Immature natural killer cell (primary cell): ENCODE results near the gene MYO9A. TPM values are rescaled to one million over a fixed set of nuclear protein-coding genes. Genes with fewer than 3 reads are reported as not detected.
"Not testable (repeated sequence)": the region's sequence is repeated elsewhere in the genome, so short reads cannot be mapped to it uniquely, and the experiment has no call there.

Experiments
- DNase-seq, 3 donors: peaks; one replicate each; pipeline ENCODE4 v3.0.0; 2022; ENCODE audit warnings: mixed read lengths in 1 of 3
- H3K27ac Mint-ChIP-seq, 6 donors: one replicate each; pipeline ENCODE4 v1.8.0; 2020; ENCODE audit warnings: mixed read lengths in 6 of 6, mild to moderate bottlenecking in 5 of 6, inconsistent platforms in 4 of 6, moderate library complexity in 3 of 6
- H3K27me3 Mint-ChIP-seq, 3 donors: one replicate each; pipeline ENCODE4 v1.8.0; 2020 to 2021; ENCODE audit warnings: low read depth in 3 of 3, mild to moderate bottlenecking in 3 of 3, mixed read lengths in 3 of 3, moderate library complexity in 3 of 3, inconsistent platforms in 1 of 3
- H3K36me3 Mint-ChIP-seq, 3 donors: one replicate each; pipeline ENCODE4 v1.8.0; 2020; ENCODE audit warnings: mixed read lengths in 3 of 3, inconsistent platforms in 2 of 3, mild to moderate bottlenecking in 2 of 3
- H3K4me1 Mint-ChIP-seq, 2 donors: one replicate each; pipeline ENCODE4 v1.8.0; 2020; ENCODE audit warnings: inconsistent platforms in 2 of 2, mild to moderate bottlenecking in 2 of 2, mixed read lengths in 2 of 2, moderate library complexity in 1 of 2
- H3K4me3 Mint-ChIP-seq, 5 donors: one replicate each; pipeline ENCODE4 v1.8.0; 2020; ENCODE audit warnings: mild to moderate bottlenecking in 5 of 5, mixed read lengths in 5 of 5, inconsistent platforms in 3 of 5, moderate library complexity in 3 of 5
- H3K9me3 Mint-ChIP-seq, 6 donors: one replicate each; pipeline ENCODE4 v1.8.0; 2020; ENCODE audit warnings: mild to moderate bottlenecking in 6 of 6, mixed read lengths in 6 of 6, inconsistent platforms in 4 of 6, moderate library complexity in 3 of 6
- polyA plus RNA-seq, 3 donors: library from polyadenylated mRNA; unstranded; fragments of 300-500 nt; fragmentation: Illumina TruSeq; gene quantifications; one replicate each; pipeline ENCODE4 v1.2.3, GENCODE V29; 2021

MYO9A gene
- polyA plus RNA-seq, 3 donors from 2014 or later: 6.3 to 15.6 (median 9.5) TPM

GRCh38 chr15:71858232-71858631, 259.7 kb downstream of the MYO9A start:
- peaks cover 13 to 25% (median 23%) of the 10 kb centered on the region in 3 donors for H3K36me3 Mint-ChIP-seq
- not testable (repeated sequence) for H3K4me1 Mint-ChIP-seq, H3K4me3 Mint-ChIP-seq, H3K27me3 Mint-ChIP-seq, H3K9me3 Mint-ChIP-seq, DNase-seq, H3K27ac Mint-ChIP-seq

GRCh38 chr15:71853543-71853942, 264.4 kb downstream of the MYO9A start:
- Mint-ChIP-seq H3K4me3 (no peak overlapping the region), H3K9me3 (no peaks in the 10 kb centered on the region), H3K27ac (no peak overlapping the region), H3K27me3 (no peaks in the 10 kb centered on the region), H3K36me3 (peaks cover 17 to 33% (median 29%) of the 10 kb centered on the region in 3 donors), H3K4me1 (no peaks in the 10 kb centered on the region)
- no peak for DNase-seq

GRCh38 chr15:71844916-71845315, 273.0 kb downstream of the MYO9A start:
- no peak for DNase-seq
- Mint-ChIP-seq H3K27me3 (no peaks in the 10 kb centered on the region), H3K36me3 (peaks cover 20 to 46% (median 37%) of the 10 kb centered on the region in 3 donors), H3K27ac (no peak overlapping the region), H3K4me3 (no peak overlapping the region), H3K4me1 (no peaks in the 10 kb centered on the region), H3K9me3 (no peaks in the 10 kb centered on the region)

DNA sequence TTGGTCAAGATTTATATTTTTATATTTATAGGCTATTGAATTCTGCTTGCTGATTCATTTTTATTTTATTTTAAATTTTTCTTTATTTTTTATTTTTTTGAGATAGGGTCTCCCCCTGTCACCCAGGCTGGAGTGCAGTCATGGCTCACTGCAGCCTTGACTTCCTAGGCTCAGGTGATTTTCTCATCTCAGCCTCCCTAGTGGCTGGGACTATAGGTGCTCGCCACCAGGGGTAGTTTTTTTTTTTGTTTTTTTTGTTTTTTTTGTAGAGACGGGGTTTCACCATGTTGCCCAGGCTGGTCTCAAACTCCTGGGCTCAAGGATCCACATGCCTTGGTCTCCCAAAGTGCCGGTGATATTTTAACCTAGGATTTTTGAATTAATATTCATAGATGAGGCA, 276.4 kb downstream of the MYO9A start:
- H3K36me3 Mint-ChIP-seq: peaks cover 14 to 19% (median 16%) of the 10 kb centered on the region in 3 donors
- no peak overlapping the region for H3K27ac Mint-ChIP-seq
- no peaks in the 10 kb centered on the region for H3K4me1 Mint-ChIP-seq
- no peaks in the 10 kb centered on the region for H3K9me3 Mint-ChIP-seq
- no peak for DNase-seq
- H3K4me3 Mint-ChIP-seq: no peak overlapping the region
- peaks cover 0 to 1% (median 0%) of the 10 kb centered on the region in 3 donors for H3K27me3 Mint-ChIP-seq

- Mint-ChIP-seq H3K9me3 (no peaks in the 10 kb centered on the region), H3K27me3 (peaks cover 0 to 1% (median 0%) of the 10 kb centered on the region in 3 donors), H3K27ac (no peak overlapping the region), H3K36me3 (peaks cover 33 to 38% (median 37%) of the 10 kb centered on the region in 3 donors), H3K4me1 (no peaks in the 10 kb centered on the region), H3K4me3 (no peak overlapping the region)
- DNase-seq: no peak
These were observed 287.0 kb downstream of the MYO9A start for GRCh38 chr15:71830981-71831380.

DNA sequence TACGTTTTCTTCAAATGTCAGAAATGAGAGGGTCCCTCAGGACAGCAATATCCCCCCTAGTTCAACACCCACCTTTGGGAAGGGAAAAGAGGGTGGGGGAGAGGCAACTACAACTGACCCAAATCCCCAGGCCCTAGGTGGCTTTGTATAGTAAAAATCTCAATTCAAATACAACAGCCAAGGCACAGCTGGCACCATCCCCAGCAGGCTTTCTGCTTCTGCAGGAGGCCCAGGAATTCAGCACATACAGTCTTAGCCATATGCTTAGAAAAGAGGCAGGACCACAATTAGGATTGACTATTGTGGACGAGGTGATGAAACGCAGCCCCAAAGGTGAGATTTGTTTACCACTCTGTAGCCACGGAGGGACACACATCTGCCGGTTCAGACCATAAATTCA, 291.8 kb downstream of the MYO9A start:
- no peaks in the 10 kb centered on the region for H3K4me1 Mint-ChIP-seq
- H3K27me3 Mint-ChIP-seq: peaks cover 0 to 2% (median 0%) of the 10 kb centered on the region in 3 donors
- H3K4me3 Mint-ChIP-seq: no peak overlapping the region
- no peak for DNase-seq
- H3K27ac Mint-ChIP-seq: no peak overlapping the region
- peaks cover 60 to 73% (median 73%) of the 10 kb centered on the region in 3 donors for H3K36me3 Mint-ChIP-seq
- H3K9me3 Mint-ChIP-seq: peaks cover 8 to 22% (median 12%) of the 10 kb centered on the region in 6 donors

- H3K27ac Mint-ChIP-seq: no peak overlapping the region
- no peaks in the 10 kb centered on the region for H3K4me1 Mint-ChIP-seq
- H3K4me3 Mint-ChIP-seq: no peak overlapping the region
- peaks cover 60 to 80% (median 78%) of the 10 kb centered on the region in 3 donors for H3K36me3 Mint-ChIP-seq
- H3K9me3 Mint-ChIP-seq: peaks cover 8 to 29% (median 17%) of the 10 kb centered on the region in 6 donors
- H3K27me3 Mint-ChIP-seq: peaks cover 0 to 2% (median 0%) of the 10 kb centered on the region in 3 donors
- DNase-seq: no peak
These were observed 292.8 kb downstream of the MYO9A start for GRCh38 chr15:71825021-71825730.

- H3K27ac Mint-ChIP-seq: no peak overlapping the region
- H3K36me3 Mint-ChIP-seq: peaks cover 50 to 69% (median 69%) of the 10 kb centered on the region in 3 donors
- H3K4me1 Mint-ChIP-seq: no peaks in the 10 kb centered on the region
- no peak overlapping the region for H3K4me3 Mint-ChIP-seq
- DNase-seq: no peak
- peaks cover 8 to 33% (median 20%) of the 10 kb centered on the region in 6 donors for H3K9me3 Mint-ChIP-seq
- peaks cover 0 to 2% (median 0%) of the 10 kb centered on the region in 3 donors for H3K27me3 Mint-ChIP-seq
These were observed 294.1 kb downstream of the MYO9A start for GRCh38 chr15:71823801-71824200.

DNA sequence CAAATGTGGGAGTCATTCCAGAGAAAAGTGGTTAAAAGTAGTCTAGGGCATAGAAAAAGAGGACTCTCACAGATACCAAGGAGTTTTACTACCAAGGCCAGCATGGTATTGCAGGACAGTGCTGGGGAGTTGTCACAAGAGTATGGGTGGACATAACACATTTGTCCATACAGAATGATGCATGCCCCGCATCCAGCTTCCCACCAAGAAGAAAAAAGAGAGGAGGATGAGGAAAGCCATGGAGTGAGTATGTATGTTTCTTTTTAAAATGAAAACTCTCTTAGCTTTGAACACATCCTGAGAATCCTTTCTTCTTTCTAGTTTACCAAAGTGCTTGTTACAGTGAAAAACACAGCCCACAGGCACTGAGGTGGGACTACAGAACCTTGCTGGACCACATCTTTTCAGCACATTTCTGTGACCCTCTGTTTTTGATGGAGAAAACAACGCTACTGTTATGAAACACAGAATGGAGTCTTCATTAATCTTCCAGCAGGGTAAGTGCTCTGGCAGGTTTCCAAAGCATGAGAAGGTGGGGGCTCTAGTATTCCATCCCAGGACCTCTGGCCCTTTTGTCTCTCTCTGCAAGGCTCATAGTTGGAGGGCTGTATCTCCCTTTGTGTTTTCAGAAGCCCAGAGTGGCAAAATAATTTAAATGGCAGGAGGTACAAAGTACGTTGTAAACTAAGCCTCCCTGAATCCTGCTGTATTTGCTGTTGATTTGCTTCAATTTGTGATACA, 294.9 kb downstream of the MYO9A start:
- H3K9me3 Mint-ChIP-seq: peaks cover 8 to 33% (median 20%) of the 10 kb centered on the region in 6 donors
- DNase-seq: no peak
- no peak overlapping the region for H3K4me3 Mint-ChIP-seq
- peaks cover 42 to 71% (median 62%) of the 10 kb centered on the region in 3 donors for H3K36me3 Mint-ChIP-seq
- no peaks in the 10 kb centered on the region for H3K4me1 Mint-ChIP-seq
- no peak overlapping the region for H3K27ac Mint-ChIP-seq
- H3K27me3 Mint-ChIP-seq: peaks cover 0 to 2% (median 0%) of the 10 kb centered on the region in 3 donors

DNA sequence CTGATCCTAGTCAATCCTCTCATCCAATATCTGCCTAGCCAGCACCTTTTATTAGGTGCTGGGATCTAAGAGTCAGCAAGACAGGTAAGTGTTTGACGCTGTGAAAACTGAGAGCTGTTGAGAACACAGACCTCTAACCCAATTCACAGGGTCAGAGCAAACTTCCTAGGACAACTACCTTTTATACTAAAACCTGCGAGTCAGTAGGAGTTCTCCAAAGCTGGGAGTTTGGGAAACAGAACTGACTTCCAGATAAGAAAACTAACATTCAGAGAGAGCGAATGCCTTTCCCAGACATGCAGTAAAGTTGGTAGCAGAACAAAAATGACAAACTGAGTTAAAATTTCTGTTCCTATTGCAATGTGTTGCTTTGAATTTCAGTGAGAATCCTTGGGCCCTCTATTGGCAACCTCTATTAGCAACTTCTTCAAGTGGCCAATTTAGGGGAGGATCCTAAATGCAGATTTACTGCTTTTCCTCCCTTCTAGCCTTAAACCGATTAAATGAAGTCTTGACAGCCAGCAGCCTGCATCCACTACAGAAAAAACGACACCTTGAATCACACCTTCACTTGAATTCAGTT, 296.3 kb downstream of the MYO9A start:
- H3K27me3 Mint-ChIP-seq: peaks cover 0 to 3% (median 2%) of the 10 kb centered on the region in 3 donors
- no peak for DNase-seq
- no peak overlapping the region for H3K27ac Mint-ChIP-seq
- no peak overlapping the region for H3K4me3 Mint-ChIP-seq
- peaks cover 8 to 33% (median 20%) of the 10 kb centered on the region in 6 donors for H3K9me3 Mint-ChIP-seq
- peaks cover 31 to 62% (median 48%) of the 10 kb centered on the region in 3 donors for H3K36me3 Mint-ChIP-seq
- H3K4me1 Mint-ChIP-seq: no peaks in the 10 kb centered on the region

GRCh38 chr15:71820127-71820526, 297.8 kb downstream of the MYO9A start:
- no peak overlapping the region for H3K27ac Mint-ChIP-seq
- H3K36me3 Mint-ChIP-seq: peaks cover 24 to 48% (median 44%) of the 10 kb centered on the region in 3 donors
- DNase-seq: no peak
- H3K4me3 Mint-ChIP-seq: no peak overlapping the region
- H3K27me3 Mint-ChIP-seq: peaks cover 0 to 3% (median 2%) of the 10 kb centered on the region in 3 donors
- H3K4me1 Mint-ChIP-seq: no peaks in the 10 kb centered on the region
- peaks cover 8 to 33% (median 20%) of the 10 kb centered on the region in 6 donors for H3K9me3 Mint-ChIP-seq

GRCh38 chr15:71817351-71817750, 300.6 kb downstream of the MYO9A start:
- Mint-ChIP-seq H3K27ac (no peak overlapping the region), H3K4me3 (no peak overlapping the region), H3K27me3 (peaks cover 0 to 3% (median 0%) of the 10 kb centered on the region in 3 donors), H3K4me1 (no peaks in the 10 kb centered on the region), H3K36me3 (peaks cover 6 to 21% (median 18%) of the 10 kb centered on the region in 3 donors), H3K9me3 (peaks cover 6 to 22% (median 15%) of the 10 kb centered on the region in 6 donors)
- DNase-seq: no peak

GRCh38 chr15:71815301-71815700, 302.6 kb downstream of the MYO9A start:
- H3K4me1 Mint-ChIP-seq: no peaks in the 10 kb centered on the region
- peaks cover 0 to 8% (median 2%) of the 10 kb centered on the region in 3 donors for H3K36me3 Mint-ChIP-seq
- H3K9me3 Mint-ChIP-seq: peaks cover 0 to 5% (median 3%) of the 10 kb centered on the region in 6 donors
- H3K27ac Mint-ChIP-seq: no peak overlapping the region
- no peak for DNase-seq
- H3K27me3 Mint-ChIP-seq: peaks cover 0 to 3% (median 0%) of the 10 kb centered on the region in 3 donors
- no peak overlapping the region for H3K4me3 Mint-ChIP-seq
